OCI-LY3 (cell line): ENCODE results near the gene SGCG.

Source experiments
- CTCF ChIP-seq: fragments of 200-600, 300-600 bp; sonication (generic); IDR thresholded peaks from 2 replicates; pipeline ENCODE4 v1.5.1; 2014; ENCODE audit warnings: antibody characterized with exemption, low read length, low read depth
- EZH2phosphoT487 ChIP-seq: fragments of 200-600 bp; shearing (Covaris generic); IDR thresholded peaks from 2 replicates; pipeline ENCODE4 v1.6.1; 2018; ENCODE audit warnings: antibody characterized with exemption, mixed run types, low read depth

DNA sequence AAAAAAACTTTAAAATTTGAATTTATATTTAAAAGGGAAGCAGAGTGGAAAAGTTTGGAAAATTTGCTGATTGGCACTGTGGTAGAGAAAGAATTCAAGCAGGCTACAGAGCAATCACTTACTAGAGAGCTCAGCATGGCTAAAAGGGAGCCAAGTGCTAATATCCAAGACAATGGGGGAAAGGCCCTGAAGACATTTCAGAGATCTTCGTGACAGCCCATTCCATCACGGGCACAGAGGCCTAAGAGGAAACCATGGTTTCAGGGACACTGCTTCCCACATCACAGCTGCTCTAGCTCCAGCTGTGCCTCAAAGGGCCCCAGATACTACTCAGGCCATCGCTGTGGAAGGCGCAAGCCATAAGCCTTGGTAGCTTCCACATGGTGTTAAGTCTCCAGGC, 73.7 kb downstream of the SGCG start:
- TF ChIP-seq CTCF: no peak
- no peak for TF ChIP-seq EZH2phosphoT487
